Psoas muscle (tissue), 8 donors: ENCODE measurements around the gene SPTB. TPM values are rescaled to one million over a fixed set of nuclear protein-coding genes. Genes with fewer than 3 reads are reported as not detected.

Source experiments
- ATAC-seq, 4 donors: fragments of 200-7000 bp; cut with Tn5 transposase; one replicate each; pipeline ENCODE4 v1.9.1; 2020; ENCODE audit warnings: moderate library complexity in 3 of 4, mild to moderate bottlenecking in 2 of 4
- DNase-seq, 2 donors: peaks; one replicate each; pipeline ENCODE4 v3.0.0-alpha.2; 2020
- H3K27ac ChIP-seq: fragments of 200-600 bp; one replicate; pipeline ENCODE4 v1.8.0; 2022
- H3K27me3 ChIP-seq, 3 donors: fragments of 200-600 bp in 1 of 3; one replicate each; pipeline versions ENCODE4 v1.6.1 to v1.8.0; 2013 to 2022; ENCODE audit warnings: low read length in 2 of 3, mild to moderate bottlenecking in 2 of 3, moderate library complexity in 1 of 3; ENCODE audit not compliant: insufficient read depth in 3 of 3
- H3K36me3 ChIP-seq, 2 donors: fragments of 200-600 bp in 1 of 2; one replicate each; pipeline versions ENCODE4 v1.6.1 to v1.8.0; 2013 to 2022; ENCODE audit warnings: low read depth in 1 of 2, mild to moderate bottlenecking in 1 of 2, moderate library complexity in 1 of 2; ENCODE audit not compliant: insufficient read depth in 1 of 2
- H3K4me1 ChIP-seq: fragments of 200-600 bp; one replicate; pipeline ENCODE4 v1.8.0; 2022
- H3K4me3 ChIP-seq: fragments of 200-600 bp; one replicate; pipeline ENCODE4 v1.8.0; 2022; ENCODE audit warnings: mild to moderate bottlenecking
- H3K9me3 ChIP-seq: fragments of 200-600 bp; one replicate; pipeline ENCODE4 v1.8.0; 2022
- WGBS, 3 donors: extraction: QIAGEN DNeasy Blood & Tissue Kit; methylation state at CpG; one replicate each; pipeline versions ENCODE4 v1.1.6 to v1.1.7; 2013; 5-methylcytosine and 5-hydroxymethylcytosine counted together
- intact Hi-C, 2 donors: fragments of 100-400 bp; cut with DNase I; formaldehyde crosslinking; loops; one replicate each; pipeline versions ENCODE4 v1.11.0 to v1.14.2; 2022
- polyA plus RNA-seq, 3 donors: library from polyadenylated mRNA; stranded (reverse); fragments of 200-250 nt; gene quantifications; one replicate each; pipeline ENCODE4 v1.2.3, GENCODE V29; 2013
- total RNA-seq, 4 donors: library from RNA; stranded (reverse); fragmentation: NEBNext Ultra II Directional in 2 of 4; extraction: Animal tissue kit (Norgen Biotek cat#: 25700) in 2 of 4; gene quantifications; one replicate each; pipeline versions ENCODE4 v1.2.1 to v1.2.4, GENCODE V29; 2021 to 2023
- TF ChIP-seq, protein P1 (sequence below): fragments of 200-600 bp; IDR thresholded peaks from one replicate; pipeline ENCODE4 v1.8.0; 2022; ENCODE audit warnings: antibody characterized with exemption
- donor health status: healthy with polysubstance abuse.
- donor health status: DM: no; HTN: no; CAD: no; lungs with moderate emphysema.
- donor health status: Bipolar disorder and iron deficiency.
- donor health status: healthy.
- donor health status: DM: yes; HTN: yes; CAD: no.
- donor health status: DM: no; HTN: no; CAD: no.
- donor health status: DM: no; HTN: no; CAD: no.
- donor health status: DM: yes; HTN: yes; CAD: no.

The SPTB gene
- total and polyA plus RNA-seq, 7 donors = 43.4 to 540 (median 374) TPM

DNA sequence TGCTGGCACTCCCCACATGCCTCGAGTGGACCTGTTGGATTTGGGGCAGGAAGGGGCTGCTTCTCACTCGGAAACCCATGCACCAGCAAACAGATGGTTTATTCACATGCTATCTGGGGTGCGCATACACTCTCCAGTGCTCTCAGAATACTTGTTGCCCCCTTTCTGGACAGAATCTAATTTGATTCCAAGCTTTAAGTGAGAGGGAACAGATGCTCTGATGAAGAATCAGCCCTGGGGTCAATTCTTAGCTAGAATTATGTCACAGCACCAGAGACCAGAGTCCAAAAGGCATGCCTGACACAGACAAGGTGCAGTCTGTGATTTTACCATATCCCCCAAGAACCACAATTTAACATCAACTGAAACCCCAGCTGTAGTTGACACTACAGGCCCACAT is 83.8 kb downstream of the SPTB start:
- DNase-seq (no peak), ATAC-seq (no peak)
- Histone ChIP-seq H3K4me1 (peaks cover 2% of the 10 kb centered on the region), H3K9me3 (no peaks in the 10 kb centered on the region), H3K36me3 (peaks cover 0 to 100% of the 10 kb centered on the region in 2 donors), H3K27ac (no peak overlapping the region), H3K4me3 (no peak overlapping the region), H3K27me3 (no peaks in the 10 kb centered on the region)
- intact Hi-C loops = no loop called here
- TF ChIP-seq, protein P1, sequence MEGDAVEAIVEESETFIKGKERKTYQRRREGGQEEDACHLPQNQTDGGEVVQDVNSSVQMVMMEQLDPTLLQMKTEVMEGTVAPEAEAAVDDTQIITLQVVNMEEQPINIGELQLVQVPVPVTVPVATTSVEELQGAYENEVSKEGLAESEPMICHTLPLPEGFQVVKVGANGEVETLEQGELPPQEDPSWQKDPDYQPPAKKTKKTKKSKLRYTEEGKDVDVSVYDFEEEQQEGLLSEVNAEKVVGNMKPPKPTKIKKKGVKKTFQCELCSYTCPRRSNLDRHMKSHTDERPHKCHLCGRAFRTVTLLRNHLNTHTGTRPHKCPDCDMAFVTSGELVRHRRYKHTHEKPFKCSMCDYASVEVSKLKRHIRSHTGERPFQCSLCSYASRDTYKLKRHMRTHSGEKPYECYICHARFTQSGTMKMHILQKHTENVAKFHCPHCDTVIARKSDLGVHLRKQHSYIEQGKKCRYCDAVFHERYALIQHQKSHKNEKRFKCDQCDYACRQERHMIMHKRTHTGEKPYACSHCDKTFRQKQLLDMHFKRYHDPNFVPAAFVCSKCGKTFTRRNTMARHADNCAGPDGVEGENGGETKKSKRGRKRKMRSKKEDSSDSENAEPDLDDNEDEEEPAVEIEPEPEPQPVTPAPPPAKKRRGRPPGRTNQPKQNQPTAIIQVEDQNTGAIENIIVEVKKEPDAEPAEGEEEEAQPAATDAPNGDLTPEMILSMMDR = no peak
- 76 to 92% (median 79%) methylated on average over 3 of the region's 3 CpGs for WGBS, 3 donors

DNA sequence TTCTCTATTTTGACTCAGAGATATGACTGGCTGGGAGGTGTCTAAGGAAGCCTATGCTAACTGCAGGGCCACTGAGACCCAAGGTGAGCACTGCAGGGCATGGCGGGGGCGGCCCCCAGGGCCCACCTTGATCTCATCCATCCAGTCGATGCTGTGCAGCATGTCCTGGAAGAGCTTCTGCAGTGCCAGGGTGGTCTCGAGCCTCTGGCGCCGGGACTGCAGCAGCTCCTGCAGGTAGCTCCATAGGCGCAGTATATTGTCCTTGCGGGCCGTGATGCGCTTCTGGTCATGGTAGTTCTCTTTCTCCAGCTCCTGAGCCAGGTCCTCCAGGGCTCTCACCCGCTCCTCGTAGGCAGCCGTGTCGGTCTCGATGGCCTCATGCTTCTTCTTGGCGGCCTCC is 84.5 kb downstream of the SPTB start:
- intact Hi-C loops = no loop called here

DNA sequence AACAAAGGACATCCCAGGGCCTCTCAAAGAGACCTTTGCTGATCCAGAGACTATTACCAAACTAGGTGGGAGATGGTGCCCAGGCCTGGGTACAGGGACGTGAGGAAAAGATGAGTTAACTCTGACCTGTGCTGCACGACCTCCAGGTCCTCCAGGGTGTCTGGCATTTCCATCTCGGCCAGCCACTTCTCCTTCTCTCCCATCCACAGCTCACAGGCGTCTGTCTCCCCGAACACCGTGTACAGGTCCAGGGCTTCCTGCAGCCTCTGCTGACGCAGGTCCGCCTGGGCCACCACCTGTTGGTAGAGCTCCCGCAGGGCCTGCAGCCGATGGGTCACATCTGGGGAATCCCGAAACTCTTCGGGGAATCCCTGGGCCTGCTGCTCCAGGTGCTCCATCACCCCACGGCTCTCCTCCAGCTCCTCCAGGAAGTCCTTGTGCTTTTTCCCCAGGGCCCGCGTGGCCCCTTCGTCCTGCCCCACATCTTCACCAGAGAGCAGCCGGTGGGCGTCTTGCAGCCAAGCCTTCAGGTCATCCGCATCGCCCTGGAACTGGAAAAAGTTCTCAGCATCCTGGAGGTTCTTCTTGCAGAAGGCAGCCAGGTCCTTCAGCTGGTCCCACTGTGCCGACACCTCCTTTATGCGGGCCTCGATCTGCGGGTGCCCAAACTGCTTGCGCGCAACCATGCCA is 86.7 kb downstream of the SPTB start:
- ATAC-seq = no peak
- Histone ChIP-seq H3K36me3 (peaks cover 0 to 97% of the 10 kb centered on the region in 2 donors), H3K9me3 (no peaks in the 10 kb centered on the region), H3K4me1 (peaks cover 16% of the 10 kb centered on the region), H3K27me3 (no peaks in the 10 kb centered on the region), H3K27ac (no peak overlapping the region), H3K4me3 (no peak overlapping the region)
- TF ChIP-seq, protein P1 = no peak
- 86 to 90% (median 88%) methylated on average over 26 of the region's 26 CpGs for WGBS, 3 donors
- intact Hi-C loops = no loop called here
- no peak for DNase-seq

More for the DNA sequence above, 84.5 kb downstream of the SPTB start:
- TF ChIP-seq, protein P1 = no peak
- no peak overlapping the region for H3K4me3 ChIP-seq
- DNase-seq (no peak), ATAC-seq (no peak)
- peaks cover 0 to 100% of the 10 kb centered on the region in 2 donors for H3K36me3 ChIP-seq
- no peaks in the 10 kb centered on the region for H3K9me3 ChIP-seq
- H3K27ac ChIP-seq = peak overlapping the region; percentile 23
- 85 to 94% (median 89%) methylated on average over 16 of the region's 16 CpGs for WGBS, 3 donors
- peaks cover 7% of the 10 kb centered on the region for H3K4me1 ChIP-seq
- no peaks in the 10 kb centered on the region for H3K27me3 ChIP-seq

DNA sequence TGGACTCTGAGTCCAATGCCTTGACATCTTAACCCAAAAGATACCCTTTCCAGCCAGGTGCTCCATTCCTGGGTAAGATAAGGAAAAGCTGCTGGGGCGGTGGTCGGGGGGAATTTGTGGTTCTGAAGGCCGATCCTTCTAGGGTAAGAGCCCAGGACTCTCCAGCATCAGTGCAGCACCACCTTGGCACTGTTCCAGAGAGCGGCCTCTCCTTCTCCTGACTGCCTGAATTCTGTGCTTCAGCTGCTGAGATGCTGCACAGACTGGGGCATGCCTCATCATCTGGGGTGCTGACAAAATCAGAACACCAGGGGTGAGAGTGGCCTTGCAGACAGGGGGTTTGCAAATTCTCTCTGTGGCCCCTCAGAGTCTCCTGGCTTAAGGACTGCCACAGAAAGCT is 87.5 kb downstream of the SPTB start:
- Histone ChIP-seq H3K4me1 (peaks cover 16% of the 10 kb centered on the region), H3K27ac (no peak overlapping the region), H3K9me3 (no peaks in the 10 kb centered on the region), H3K4me3 (no peak overlapping the region), H3K27me3 (no peaks in the 10 kb centered on the region), H3K36me3 (peaks cover 0 to 97% of the 10 kb centered on the region in 2 donors)
- ATAC-seq (no peak), DNase-seq (no peak)
- WGBS, 3 donors = 67 to 71% (median 69%) methylated on average over 4 of the region's 4 CpGs
- TF ChIP-seq, protein P1 = no peak
- intact Hi-C loops = no loop called here

DNA sequence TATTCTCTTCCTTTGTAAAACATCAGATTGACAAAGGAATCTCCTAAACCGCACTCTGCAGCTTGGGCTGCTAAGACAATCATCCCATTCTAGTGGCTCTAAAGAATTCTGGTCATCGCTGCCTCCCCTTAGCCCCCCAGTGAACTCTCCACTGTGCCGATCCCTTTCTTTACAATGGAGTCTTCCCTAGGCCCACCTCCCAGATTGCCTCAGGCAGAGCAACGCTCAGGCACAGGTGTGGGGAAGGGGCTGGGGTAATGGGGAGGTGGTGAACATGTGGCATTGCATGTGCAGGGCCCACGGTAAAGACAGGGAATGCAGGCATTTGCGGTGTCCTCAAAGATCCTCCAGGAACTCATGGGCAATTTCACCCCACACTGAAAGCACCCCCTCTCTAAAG is 89.2 kb downstream of the SPTB start:
- TF ChIP-seq, protein P1 = no peak
- DNase-seq (no peak), ATAC-seq (no peak)
- Histone ChIP-seq H3K9me3 (no peaks in the 10 kb centered on the region), H3K27ac (no peak overlapping the region), H3K36me3 (peaks cover 0 to 97% of the 10 kb centered on the region in 2 donors), H3K4me3 (no peak overlapping the region), H3K27me3 (no peaks in the 10 kb centered on the region), H3K4me1 (peaks cover 16% of the 10 kb centered on the region)
- 70 to 73% (median 72%) methylated on average over 6 of the region's 6 CpGs for WGBS, 3 donors
- intact Hi-C loops = no loop called here
